K562 (cell line): ENCODE measurements around the gene GNB5. TPM values are rescaled to one million over a fixed set of nuclear protein-coding genes. Genes with fewer than 3 reads are reported as not detected.
A peak's percentile ranks its signal among the peaks of the same experiment; 100 is the strongest.

ENCODE experiments used
- ATAC-seq: fragments of 200-7000 bp; cut with Tn5 transposase; 3 replicates; pipeline ENCODE4 v1.9.1; 2020; ENCODE audit warnings: moderate library complexity
- BruUV-seq: library from RNA; stranded (reverse); fragments of 400-500 nt; replicated peaks from 2 replicates; lab custom pipeline; 2021; lab: Mats Ljungman, UMichigan
- CTCF ChIA-PET: fragments of 300-600 bp; formaldehyde crosslinking; extraction: SDS; loops from one replicate; lab custom pipeline; 2021; ENCODE audit warnings: low intra/inter-chr PET ratio; lab: Yijun Ruan, JAX
- POLR2A ChIA-PET: fragments of 300-600, 350-650 bp; sonication (Branson Sonifier 250); formaldehyde crosslinking; extraction: SDS; loops from one replicate; lab custom pipeline; 2021; ENCODE audit warnings: antibody characterized with exemption, inconsistent platforms; lab: Yijun Ruan, JAX
- DNase-seq, 4 experiments: peaks; one replicate each; pipeline versions ENCODE4 v3.0.0 to v3.0.0-alpha.2; 2011 to 2018; ENCODE audit warnings: low spot score in 3 of 4, mixed read lengths in 3 of 4; ENCODE audit errors: extremely low read depth in 1 of 4
- FAIRE-seq: peaks from 2 replicates; lab custom pipeline; 2011; peaks lifted over from hg19 to GRCh38; lab: Jason Lieb, UNC
- H2AFZ ChIP-seq: 2 replicates; pipeline ENCODE4 v1.6.0; 2011; ENCODE audit warnings: low read depth, low read length, control low read depth, inconsistent platforms
- H3K27ac ChIP-seq: fragments of 200-600 bp; 3 replicates; pipeline ENCODE4 v1.8.0; 2011; ENCODE audit warnings: low read depth, mild to moderate bottlenecking, control low read depth, inconsistent platforms, low read length, moderate library complexity, mixed read lengths; ENCODE audit errors: extremely low read depth
- H3K27me3 ChIP-seq, 2 experiments: fragments of 300-600 bp in 1 of 2; 2 replicates in 1 of 2; 3 replicates in 1 of 2; pipeline versions ENCODE4 v1.6.0 to v1.8.0; 2011; ENCODE audit warnings: inconsistent platforms in 2 of 2, low read length in 2 of 2, mild to moderate bottlenecking in 1 of 2, mixed read lengths in 1 of 2, moderate library complexity in 1 of 2; ENCODE audit not compliant: control insufficient read depth in 2 of 2, insufficient read depth in 2 of 2
- H3K36me3 ChIP-seq: fragments of 300-600 bp; 3 replicates; pipeline ENCODE4 v1.8.0; 2011; ENCODE audit warnings: mild to moderate bottlenecking, low read length, inconsistent platforms; ENCODE audit not compliant: control insufficient read depth, insufficient read depth
- H3K4me1 ChIP-seq, 2 experiments: fragments of 200-600 bp in 1 of 2; replicated peaks in 1 of 2; 2 replicates in 1 of 2; 3 replicates in 1 of 2; pipeline versions ENCODE4 v1.5.1 to v1.8.0; 2011; ENCODE audit warnings: inconsistent platforms in 2 of 2, low read length in 2 of 2, mild to moderate bottlenecking in 1 of 2, mixed read lengths in 1 of 2, moderate library complexity in 1 of 2; ENCODE audit not compliant: control insufficient read depth in 2 of 2, insufficient read depth in 2 of 2
- H3K4me2 ChIP-seq: 2 replicates; pipeline ENCODE4 v1.6.1; 2011; ENCODE audit warnings: low read length, control low read depth, inconsistent platforms, mixed read lengths; ENCODE audit not compliant: insufficient read depth
- H3K4me3 ChIP-seq: fragments of 200-600 bp; sonication (generic), shearing (Covaris generic); 2 replicates; pipeline ENCODE4 v1.5.1; 2016; ENCODE audit warnings: control low read depth, inconsistent platforms
- H3K79me2 ChIP-seq: fragments of 200-600 bp; 3 replicates; pipeline ENCODE4 v1.8.0; 2011; ENCODE audit warnings: low read length, inconsistent platforms; ENCODE audit not compliant: control insufficient read depth, insufficient read depth
- H3K9ac ChIP-seq, 2 experiments: 2 replicates each; pipeline versions ENCODE4 v1.6.0 to v1.6.1; 2011; ENCODE audit warnings: low read depth in 2 of 2, low read length in 2 of 2, control low read depth in 1 of 2, inconsistent platforms in 1 of 2, mild to moderate bottlenecking in 1 of 2, mixed read lengths in 1 of 2; ENCODE audit not compliant: insufficient read depth in 1 of 2
- H3K9me1 ChIP-seq: one replicate; pipeline ENCODE4 v1.6.0; 2011; ENCODE audit warnings: inconsistent platforms, mild to moderate bottlenecking, low read length, moderate library complexity; ENCODE audit not compliant: control insufficient read depth, insufficient read depth
- H3K9me3 ChIP-seq: replicated peaks from 2 replicates; pipeline ENCODE4 v1.5.1; 2011; ENCODE audit warnings: low read depth, low read length, inconsistent platforms; ENCODE audit not compliant: control insufficient read depth, insufficient read depth
- H4K20me1 ChIP-seq: replicated peaks from 2 replicates; pipeline ENCODE4 v1.6.1; 2011; ENCODE audit warnings: low read length, inconsistent platforms, mixed read lengths; ENCODE audit not compliant: control insufficient read depth, insufficient read depth
- ARID1B ChIP-seq: fragments of 450-650 bp; IDR thresholded peaks from 2 replicates; pipeline ENCODE4 v1.6.1; 2016; ENCODE audit warnings: antibody characterized with exemption, mild to moderate bottlenecking, inconsistent platforms
- CXXC5 ChIP-seq: fragments of 250-450 bp; sonication (Bioruptor Pico); IDR thresholded peaks from 2 replicates; pipeline ENCODE4 v1.8.0; 2022; ENCODE audit warnings: inconsistent platforms, mild to moderate bottlenecking, moderate library complexity
- ELK1 ChIP-seq: sonication (generic); formaldehyde crosslinking; IDR thresholded peaks from 2 replicates; pipeline ENCODE4 v1.8.1; 2022; ENCODE audit warnings: missing genetic modification reagents
- FOSL1 ChIP-seq: fragments of 200-800 bp; sonication (Bioruptor generic); conservative IDR thresholded peaks from 2 replicates; pipeline ENCODE4 v1.6.1; 2016; ENCODE audit warnings: missing genetic modification characterization, missing compliant biosample characterization
- FOXJ2 ChIP-seq: fragments of 200-800 bp; sonication (Bioruptor generic); IDR thresholded peaks from 2 replicates; pipeline ENCODE4 v1.6.1; 2016; ENCODE audit warnings: missing genetic modification characterization, missing compliant biosample characterization
- JUND ChIP-seq, 2 experiments: IDR thresholded peaks; 2 replicates in 1 of 2; 3 replicates in 1 of 2; pipeline ENCODE4 v1.6.1; 2011; ENCODE audit warnings: borderline replicate concordance in 2 of 2, low read depth in 2 of 2, low read length in 2 of 2, improper control_type of control experiment in 1 of 2, missing biosample characterization in 1 of 2, missing genetic modification characterization in 1 of 2, missing genetic modification reagents in 1 of 2
- L3MBTL2 ChIP-seq: fragments of 450-650 bp; IDR thresholded peaks from 2 replicates; pipeline ENCODE4 v1.6.1; 2016; ENCODE audit warnings: mild to moderate bottlenecking, moderate library complexity
- MYC ChIP-seq, 2 experiments: fragments of 250-450 bp in 1 of 2; sonication (Bioruptor Pico) in 1 of 2; IDR thresholded peaks; 2 replicates each; pipeline versions ENCODE4 v1.5.1 to v1.6.1; 2012 to 2021; ENCODE audit warnings: low read depth in 2 of 2, borderline replicate concordance in 1 of 2, improper control_type of control experiment in 1 of 2, low read length in 1 of 2, mild to moderate bottlenecking in 1 of 2, moderate library complexity in 1 of 2
- NFIC ChIP-seq: fragments of 450-650 bp; IDR thresholded peaks from 2 replicates; pipeline ENCODE4 v1.6.1; 2017; ENCODE audit warnings: mild to moderate bottlenecking, inconsistent platforms
- RAD21 ChIP-seq, 2 experiments: fragments of 250-450 bp in 1 of 2; fragments of 450-650 bp in 1 of 2; sonication (Bioruptor Pico) in 1 of 2; formaldehyde crosslinking in 1 of 2; IDR thresholded peaks in 1 of 2; conservative IDR thresholded peaks in 1 of 2; 2 replicates each; pipeline versions ENCODE4 v1.4.0 to v1.8.0; 2020 to 2022; ENCODE audit warnings: mild to moderate bottlenecking in 2 of 2, moderate library complexity in 1 of 2
- SMC3 ChIP-seq: conservative IDR thresholded peaks from 2 replicates; pipeline ENCODE4 v1.6.1; 2011; ENCODE audit warnings: low read depth, low read length, improper control_type of control experiment; ENCODE audit not compliant: insufficient read depth
- SNAPC5 ChIP-seq: fragments of 250-450 bp; sonication (Bioruptor Pico); IDR thresholded peaks from 2 replicates; pipeline ENCODE4 v1.8.0; 2021; ENCODE audit warnings: moderate library complexity, mild to moderate bottlenecking, inconsistent platforms
- ZFP36 ChIP-seq: fragments of 150-350 bp; IDR thresholded peaks from 2 replicates; pipeline ENCODE4 v1.6.1; 2018; ENCODE audit warnings: low read length, low read depth; ENCODE audit not compliant: partially characterized antibody
- ZNF311 ChIP-seq: fragments of 250-450 bp; sonication (Bioruptor Pico); IDR thresholded peaks from 2 replicates; pipeline ENCODE4 v1.4.0; 2020; ENCODE audit warnings: mild to moderate bottlenecking, moderate library complexity
- ZNF589 ChIP-seq: fragments of 200-800 bp; sonication (Bioruptor generic); IDR thresholded peaks from 2 replicates; pipeline ENCODE4 v1.6.1; 2016; ENCODE audit warnings: low read depth, missing genetic modification characterization, missing compliant biosample characterization
- ZNF740 ChIP-seq, 3 experiments: fragments of 200-800 bp in 1 of 3; sonication (Bioruptor generic) in 1 of 3; sonication (generic) in 1 of 3; formaldehyde crosslinking in 1 of 3; IDR thresholded peaks; 2 replicates each; pipeline versions ENCODE4 v1.6.1 to v1.8.0; 2016 to 2022; ENCODE audit warnings: mild to moderate bottlenecking in 2 of 3, missing compliant biosample characterization in 2 of 3, missing genetic modification characterization in 2 of 3, missing genetic modification reagents in 1 of 3
- WGBS: fragments of 100-300 bp; shearing (Covaris generic); methylation state at CpG from one replicate; pipeline ENCODE4 v1.1.6; 2016; ENCODE audit warnings: low coverage, mixed read lengths; ENCODE audit not compliant: insufficient coverage; ENCODE audit errors: missing lambda C conversion rate; 5-methylcytosine and 5-hydroxymethylcytosine counted together
- in situ Hi-C: fragments of 300-500 bp; cut with MboI; formaldehyde crosslinking; loops from 4 replicates; pipeline ENCODE4 v1.15.0; 2018; ENCODE audit warnings: inconsistent platforms, mixed read lengths
- intact Hi-C: fragments of 100-400 bp; cut with micrococcal nuclease; formaldehyde crosslinking; loops from 2 replicates; pipeline ENCODE4 v1.14.2; 2022
- polyA plus RNA-seq, 8 experiments: library from polyadenylated mRNA; depleted of rRNA in 4 of 8; stranded (reverse) in 5 of 8; unstranded in 3 of 8; fragments of >200 nt; fragmentation: Nextera tagmentation in 2 of 8; fragmentation: Illumina TruSeq in 1 of 8; extraction: Ambion mirVana in 2 of 8; extraction: Trizol in 1 of 8; gene quantifications; 2 replicates each; pipeline versions ENCODE4 v1.2.1 to v1.2.3, GENCODE V29; 2011 to 2014; ENCODE audit warnings: inconsistent platforms in 1 of 8, missing spikeins in 1 of 8
- total RNA-seq, 7 experiments: library from RNA; depleted of rRNA in 6 of 7; stranded (reverse); fragments of >200 nt in 6 of 7; fragmentation: Illumina TruSeq in 2 of 7; extraction: Trizol in 2 of 7; gene quantifications; 2 replicates each; pipeline versions ENCODE4 v1.2.1 to v1.2.3, GENCODE V29; 2011 to 2021; ENCODE audit warnings: low replicate concordance in 1 of 7

The GNB5 gene
- total and polyA plus RNA-seq, 9 of the 15 experiments (the other 6 are each of a cell fraction or from before 2014, with no cell fraction given): 0.11 to 2.1 (median 0.77) TPM

DNA sequence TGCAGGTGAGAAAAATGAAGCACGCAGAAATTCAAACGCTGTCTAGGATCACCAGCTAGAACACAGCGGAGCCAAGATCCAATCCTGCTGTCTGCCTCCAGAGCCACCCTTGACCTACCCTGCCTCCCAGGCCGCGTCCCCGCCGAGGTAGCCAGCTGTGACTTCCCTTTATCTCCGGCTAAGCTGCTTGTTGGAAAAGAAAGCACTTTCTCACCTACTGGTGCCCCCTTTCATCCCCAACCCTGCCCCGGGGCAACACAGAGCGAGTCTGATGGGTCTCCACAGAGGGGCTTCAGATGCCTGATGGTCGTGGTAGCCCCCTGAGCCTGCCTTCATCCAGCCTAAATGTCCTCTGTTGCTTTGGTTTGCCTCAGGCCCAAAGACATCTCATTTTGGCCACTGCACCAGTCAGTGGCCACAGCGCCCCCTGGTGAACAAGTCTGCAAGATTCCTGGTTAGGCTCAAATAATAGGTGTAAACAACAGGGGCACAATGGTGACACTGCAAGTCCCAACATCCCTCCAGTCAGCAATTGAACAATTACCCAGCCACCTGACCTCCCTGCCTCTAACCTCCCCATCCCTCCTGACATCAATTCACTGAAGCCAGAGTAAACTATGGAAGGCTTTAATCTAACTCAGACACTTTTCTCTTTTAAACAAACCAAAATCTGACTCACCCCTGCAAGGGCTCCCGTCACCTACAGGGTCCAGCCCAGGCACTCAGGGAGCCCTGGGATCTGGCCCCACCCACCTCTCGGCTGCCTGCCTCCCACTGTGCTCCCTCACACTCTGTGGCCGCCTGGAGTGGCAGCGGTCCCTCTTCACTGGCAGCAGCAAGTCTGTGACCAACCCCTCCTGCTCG, 51.4 kb downstream of the GNB5 start:
- FAIRE-seq (peak; percentile 88), DNase-seq (peak; percentile 71 to 88 (median 74)), ATAC-seq (peak; percentile 87)
- Histone ChIP-seq H4K20me1 (no peaks in the 10 kb centered on the region), H3K9me1 (no peaks in the 10 kb centered on the region), H3K9ac (peak overlapping the region in 1 of 2 experiments; percentile 18; a peak in 2 of 4 replicates), H3K4me1 (peaks cover 9 to 31% of the 10 kb centered on the region in 2 experiments; a peak in 4 of 5 replicates), H3K36me3 (no peaks in the 10 kb centered on the region), H3K4me3 (no peak overlapping the region), H3K27ac (no peak overlapping the region), H3K27me3 (no peaks in the 10 kb centered on the region), H3K4me2 (peak overlapping the region; percentile 19; the same call in 1 of the 2 replicates), H2AFZ (peak overlapping the region; percentile 84), H3K9me3 (no peaks in the 10 kb centered on the region), H3K79me2 (no peaks in the 10 kb centered on the region)
- CTCF ChIA-PET: interaction anchor here (1.0 to 1.6 kb wide), 2 partner anchors 60 to 157 kb away, joined by 3 to 9 read pairs; no protein-coding TSS in a partner anchor
- intact Hi-C loops (loop anchor here (1.0 to 5.0 kb wide), 3 partner anchors 38 to 158 kb away; no protein-coding TSS in a partner anchor), in situ Hi-C loops (no loop called here)
- BruUV-seq: no TSS peak
- WGBS: 35% methylated on average over 17 of the region's 17 CpGs
- POLR2A ChIA-PET: interaction anchor here (0.5 to 1.0 kb wide), 2 partner anchors 13 to 14 kb away, joined by 3 read pairs; no protein-coding TSS in a partner anchor
- TF ChIP-seq RAD21 (CRISPR knock-in tag; conservative IDR thresholded peaks at IDR 0.05 in 1 of 2, IDR thresholded peaks at IDR 0.05 in 1 of 2): peak; percentile 76 to 86
- TF ChIP-seq ELK1 (CRISPR knock-in tag): no peak
- no peak for TF ChIP-seq ZNF740 (CRISPR knock-in tag; IDR thresholded peaks at IDR 0.05)
- 0 out of 4 replicates have a peak, but pooled peaks of 1 of the 2 experiments have one; percentile 4 for TF ChIP-seq ZNF740 (tag; IDR thresholded peaks at IDR 0.05)
- peak; percentile 51 for TF ChIP-seq ZFP36
- TF ChIP-seq JUND (IDR thresholded peaks at IDR 0.05; ENCODE audit: borderline replicate concordance, low read depth, low read length): peak; percentile 36; the same call in 1 of the 2 replicates
- TF ChIP-seq JUND (tag; IDR thresholded peaks at IDR 0.05; ENCODE audit: borderline replicate concordance, low read depth, low read length): peak; percentile 37; the same call in 1 of the 3 replicates
- TF ChIP-seq L3MBTL2: peak; percentile 33; the same call in 1 of the 2 replicates
- no peak for TF ChIP-seq ZNF311
- TF ChIP-seq SNAPC5: no peak
- peak; percentile 42; the same call in 1 of the 2 replicates for TF ChIP-seq MYC (IDR thresholded peaks at IDR 0.05; ENCODE audit: low read depth, low read length)
- TF ChIP-seq MYC (CRISPR knock-in tag; IDR thresholded peaks at IDR 0.05; ENCODE audit: borderline replicate concordance, low read depth): no peak
- 0 out of 2 replicates have a peak, but pooled peaks have one; percentile 6 for TF ChIP-seq NFIC
- peak; percentile 29; the same call in 1 of the 2 replicates for TF ChIP-seq FOSL1 (tag)
- no peak for TF ChIP-seq ARID1B
- peak; percentile 55; the same call in 1 of the 2 replicates for TF ChIP-seq ZNF589
- 0 out of 2 replicates have a peak, but pooled peaks have one; percentile 44 for TF ChIP-seq FOXJ2 (tag)
- peak; percentile 72 for TF ChIP-seq SMC3
- TF ChIP-seq CXXC5 (CRISPR knock-in tag): 0 out of 2 replicates have a peak, but pooled peaks have one; percentile 29
